SU-DHL-6 (cell line): ENCODE measurements around the gene OR2AG1.

Experiments
- EZH2phosphoT487 ChIP-seq: fragments of 200-600 bp; sonication (generic), shearing (Covaris generic); conservative IDR thresholded peaks from 2 replicates; pipeline ENCODE4 v1.6.1; 2018; ENCODE audit warnings: mild to moderate bottlenecking, antibody characterized with exemption, low read length, moderate library complexity, mixed read lengths
- TF ChIP-seq, protein P1 (sequence below): fragments of 200-600 bp; sonication (generic); IDR thresholded peaks from one replicate; pipeline ENCODE4 v1.5.1; 2017; ENCODE audit warnings: antibody characterized with exemption, mild to moderate bottlenecking, low read length, moderate library complexity; ENCODE audit not compliant: insufficient read depth, poor library complexity, severe bottlenecking

DNA sequence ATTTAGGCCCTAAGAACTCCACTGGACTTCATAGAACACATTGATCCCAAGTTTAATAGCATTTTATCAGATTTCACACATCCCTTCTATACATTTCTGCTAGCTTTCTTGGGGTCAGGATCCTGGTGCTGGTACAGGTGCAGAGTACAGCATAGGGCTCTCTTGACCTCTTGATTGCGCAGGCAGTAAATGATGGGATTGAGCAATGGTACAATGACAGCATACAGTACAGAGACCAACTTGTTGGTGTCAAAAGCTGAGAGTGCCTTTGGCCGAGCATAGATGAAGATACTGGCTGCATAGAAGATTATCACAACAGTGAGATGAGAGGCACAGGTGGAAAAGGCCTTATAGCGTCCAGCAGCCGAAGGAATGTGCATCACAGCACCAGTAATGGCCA lies 11.8 kb downstream of the OR2AG1 start:
- TF ChIP-seq, protein P1, sequence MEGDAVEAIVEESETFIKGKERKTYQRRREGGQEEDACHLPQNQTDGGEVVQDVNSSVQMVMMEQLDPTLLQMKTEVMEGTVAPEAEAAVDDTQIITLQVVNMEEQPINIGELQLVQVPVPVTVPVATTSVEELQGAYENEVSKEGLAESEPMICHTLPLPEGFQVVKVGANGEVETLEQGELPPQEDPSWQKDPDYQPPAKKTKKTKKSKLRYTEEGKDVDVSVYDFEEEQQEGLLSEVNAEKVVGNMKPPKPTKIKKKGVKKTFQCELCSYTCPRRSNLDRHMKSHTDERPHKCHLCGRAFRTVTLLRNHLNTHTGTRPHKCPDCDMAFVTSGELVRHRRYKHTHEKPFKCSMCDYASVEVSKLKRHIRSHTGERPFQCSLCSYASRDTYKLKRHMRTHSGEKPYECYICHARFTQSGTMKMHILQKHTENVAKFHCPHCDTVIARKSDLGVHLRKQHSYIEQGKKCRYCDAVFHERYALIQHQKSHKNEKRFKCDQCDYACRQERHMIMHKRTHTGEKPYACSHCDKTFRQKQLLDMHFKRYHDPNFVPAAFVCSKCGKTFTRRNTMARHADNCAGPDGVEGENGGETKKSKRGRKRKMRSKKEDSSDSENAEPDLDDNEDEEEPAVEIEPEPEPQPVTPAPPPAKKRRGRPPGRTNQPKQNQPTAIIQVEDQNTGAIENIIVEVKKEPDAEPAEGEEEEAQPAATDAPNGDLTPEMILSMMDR, result no peak
- no peak for TF ChIP-seq EZH2phosphoT487
